WI38 (cell line): ENCODE data around the gene KIAA0232.

Experiments
- H3K4me3 ChIP-seq: 2 replicates; pipeline ENCODE4 v1.5.1; 2011; ENCODE audit warnings: low read depth, mild to moderate bottlenecking, control low read depth, low read length
- CTCF ChIP-seq: IDR thresholded peaks from 2 replicates; pipeline ENCODE4 v1.5.1; 2012; ENCODE audit warnings: low read depth, mild to moderate bottlenecking, control low read depth, low read length

KIAA0232 gene

GRCh38 chr4:6918338-6918737 lies 135.8 kb downstream of the KIAA0232 start:
- TF ChIP-seq CTCF, result no peak
- no peak overlapping the region for H3K4me3 ChIP-seq

- H3K4me3 ChIP-seq, result no peak overlapping the region
- no peak for TF ChIP-seq CTCF
Observed at GRCh38 chr4:6920171-6920570, 137.6 kb downstream of the KIAA0232 start.

- TF ChIP-seq CTCF, result no peak
- no peak overlapping the region for H3K4me3 ChIP-seq
Observed at GRCh38 chr4:6923507-6923906, 141.0 kb downstream of the KIAA0232 start.

- no peak for TF ChIP-seq CTCF
- no peak overlapping the region for H3K4me3 ChIP-seq
Observed at GRCh38 chr4:6924361-6924779, 141.8 kb downstream of the KIAA0232 start.

- no peak overlapping the region for H3K4me3 ChIP-seq
- no peak for TF ChIP-seq CTCF
Observed at GRCh38 chr4:6925357-6925836, 142.9 kb downstream of the KIAA0232 start.

GRCh38 chr4:6926081-6926480 lies 143.6 kb downstream of the KIAA0232 start:
- H3K4me3 ChIP-seq, result no peak overlapping the region
- TF ChIP-seq CTCF, result no peak

- TF ChIP-seq CTCF, result no peak
- H3K4me3 ChIP-seq, result no peak overlapping the region
Observed at GRCh38 chr4:6926681-6927478, 144.4 kb downstream of the KIAA0232 start.
